ENCODE results near the gene NCDN.

- TF ChIP-seq CTCF (conservative IDR thresholded peaks at IDR 0.05 in 1 of 2, IDR thresholded peaks at IDR 0.05 in 1 of 2; ENCODE audit: low read depth in 1 of 2, low read length in 2 of 2) = no peak
- no peak for TF ChIP-seq EZH2 (IDR thresholded peaks at IDR 0.05; ENCODE audit: low read length, missing control alignments)
Observed at GRCh38 chr1:35572296-35572695, 14.7 kb downstream of the NCDN start.

Measured in fibroblast of lung (primary cell).